SK-N-SH (cell line): ENCODE measurements around the gene CCDC177. TPM values are rescaled to one million over a fixed set of nuclear protein-coding genes. Genes with fewer than 3 reads are reported as not detected.

Experiments
- CTCF ChIA-PET: fragments of 300-600, 350-600 bp; formaldehyde crosslinking; extraction: SDS; loops from one replicate; lab custom pipeline; 2021; lab: Yijun Ruan, JAX
- POLR2A ChIA-PET: fragments of 350-600 bp; sonication (Branson Sonifier 250); formaldehyde crosslinking; extraction: SDS; loops from one replicate; lab custom pipeline; 2020; ENCODE audit warnings: antibody characterized with exemption, inconsistent platforms; lab: Yijun Ruan, JAX
- DNase-seq: peaks from one replicate; pipeline ENCODE4 v3.0.0; 2012
- H2AFZ ChIP-seq: fragments of 200-600 bp; sonication (generic); 2 replicates; pipeline ENCODE4 v1.8.1; 2016; ENCODE audit warnings: antibody characterized with exemption, mild to moderate bottlenecking, low read depth
- H3F3A ChIP-seq: fragments of 200-600 bp; sonication (generic); replicated peaks from 2 replicates; pipeline ENCODE3; 2016; ENCODE audit warnings: antibody characterized with exemption, mild to moderate bottlenecking; ENCODE audit not compliant: insufficient read depth
- H3K27ac ChIP-seq, 2 experiments: fragments of 200-500 bp in 1 of 2; fragments of 200-600 bp in 1 of 2; sonication (Bioruptor generic) in 1 of 2; sonication (generic), shearing (Covaris generic) in 1 of 2; 2 replicates each; pipeline versions ENCODE4 v1.5.1 to v1.6.1; 2014 to 2016; ENCODE audit warnings: low read depth in 2 of 2, inconsistent platforms in 1 of 2, low read length in 1 of 2, mild to moderate bottlenecking in 1 of 2, mixed read lengths in 1 of 2
- H3K27me3 ChIP-seq: fragments of 200-600 bp; sonication (generic), shearing (Covaris generic); 2 replicates; pipeline ENCODE4 v1.6.1; 2016; ENCODE audit warnings: mixed run types; ENCODE audit not compliant: insufficient read depth
- H3K36me3 ChIP-seq, 2 experiments: fragments of 200-500 bp in 1 of 2; fragments of 200-600 bp in 1 of 2; sonication (Bioruptor generic) in 1 of 2; sonication (generic) in 1 of 2; replicated peaks in 1 of 2; 2 replicates each; pipeline versions ENCODE3 to v1.5.1; 2014 to 2016; ENCODE audit warnings: low read length in 1 of 2, mild to moderate bottlenecking in 1 of 2; ENCODE audit not compliant: insufficient read depth in 2 of 2, control insufficient read depth in 1 of 2
- H3K4me1 ChIP-seq, 2 experiments: fragments of 200-500 bp in 1 of 2; fragments of 200-600 bp in 1 of 2; sonication (Bioruptor generic) in 1 of 2; sonication (generic), shearing (Covaris generic) in 1 of 2; 2 replicates each; pipeline versions ENCODE4 v1.5.1 to v1.6.1; 2014 to 2016; ENCODE audit warnings: low read depth in 1 of 2, low read length in 1 of 2, mixed run types in 1 of 2; ENCODE audit not compliant: insufficient read depth in 2 of 2, control insufficient read depth in 1 of 2
- H3K4me2 ChIP-seq: fragments of 200-600 bp; sonication (generic), shearing (Covaris generic); 2 replicates; pipeline ENCODE4 v1.6.1; 2017; ENCODE audit warnings: mixed run types
- H3K4me3 ChIP-seq, 2 experiments: fragments of 200-500 bp in 1 of 2; fragments of 200-600 bp in 1 of 2; sonication (Bioruptor generic) in 1 of 2; sonication (generic), shearing (Covaris generic) in 1 of 2; 2 replicates each; pipeline versions ENCODE4 v1.5.1 to v1.8.1; 2014 to 2016; ENCODE audit warnings: low read depth in 2 of 2, inconsistent platforms in 1 of 2, low read length in 1 of 2, mild to moderate bottlenecking in 1 of 2, mixed read lengths in 1 of 2, moderate library complexity in 1 of 2
- H3K79me2 ChIP-seq: fragments of 200-600 bp; sonication (generic); 2 replicates; pipeline ENCODE4 v1.8.1; 2017; ENCODE audit warnings: mild to moderate bottlenecking; ENCODE audit not compliant: insufficient read depth
- H3K9ac ChIP-seq: fragments of 200-600 bp; sonication (generic); 2 replicates; pipeline ENCODE4 v1.6.1; 2017; ENCODE audit warnings: mixed run types
- H3K9me2 ChIP-seq: fragments of 200-600 bp; sonication (generic); 2 replicates; pipeline ENCODE4 v1.6.1; 2017; ENCODE audit warnings: mixed run types
- H3K9me3 ChIP-seq: fragments of 200-600 bp; sonication (generic); 2 replicates; pipeline ENCODE4 v1.6.1; 2017; ENCODE audit warnings: mixed run types, mild to moderate bottlenecking, moderate library complexity
- H4K20me1 ChIP-seq: fragments of 200-600 bp; sonication (generic); 2 replicates; pipeline ENCODE4 v1.6.1; 2017; ENCODE audit warnings: mild to moderate bottlenecking, mixed run types; ENCODE audit not compliant: insufficient read depth
- CHD2 ChIP-seq: fragments of 150-350 bp; IDR thresholded peaks from 2 replicates; pipeline ENCODE4 v1.6.1; 2018; ENCODE audit warnings: low read length; ENCODE audit not compliant: partially characterized antibody
- CTCF ChIP-seq: fragments of 200-600 bp; sonication (generic); IDR thresholded peaks from 2 replicates; pipeline ENCODE4 v1.6.1; 2017; ENCODE audit warnings: antibody characterized with exemption, mild to moderate bottlenecking, moderate library complexity
- ELF1 ChIP-seq: IDR thresholded peaks from 2 replicates; pipeline ENCODE4 v1.4.0; 2012
- GABPA ChIP-seq: IDR thresholded peaks from 2 replicates; pipeline ENCODE4 v1.4.0; 2012; ENCODE audit warnings: low read depth, mild to moderate bottlenecking
- GATA2 ChIP-seq: sonication (generic); formaldehyde crosslinking; IDR thresholded peaks from 2 replicates; pipeline ENCODE4 v1.5.0; 2020; ENCODE audit warnings: mild to moderate bottlenecking, missing genetic modification reagents
- NFIC ChIP-seq: IDR thresholded peaks from 2 replicates; pipeline ENCODE4 v1.4.0; 2012; ENCODE audit warnings: borderline replicate concordance
- PBX3 ChIP-seq: IDR thresholded peaks from 2 replicates; pipeline ENCODE4; 2012
- POLR2AphosphoS5 ChIP-seq: IDR thresholded peaks from 2 replicates; pipeline ENCODE4 v1.6.1; 2012; ENCODE audit warnings: low read depth, low read length
- REST ChIP-seq: IDR thresholded peaks from 2 replicates; pipeline ENCODE4 v1.6.1; 2012; ENCODE audit warnings: mild to moderate bottlenecking, low read depth, low read length, moderate library complexity
- RFX5 ChIP-seq: IDR thresholded peaks from 2 replicates; pipeline ENCODE4 v1.6.1; 2012; ENCODE audit warnings: mild to moderate bottlenecking, improper control_type of control experiment, low read length
- SIN3A ChIP-seq: IDR thresholded peaks from 2 replicates; pipeline ENCODE4 v1.6.1; 2012; ENCODE audit warnings: low read depth, mild to moderate bottlenecking, low read length, moderate library complexity, borderline replicate concordance
- SMC3 ChIP-seq: IDR thresholded peaks from 2 replicates; pipeline ENCODE4 v1.6.1; 2012; ENCODE audit warnings: low read depth, low read length, improper control_type of control experiment
- TAF1 ChIP-seq: IDR thresholded peaks from 2 replicates; pipeline ENCODE4 v1.6.1; 2012; ENCODE audit warnings: low read depth, mild to moderate bottlenecking, low read length, moderate library complexity, borderline replicate concordance
- TCF12 ChIP-seq: IDR thresholded peaks from 2 replicates; pipeline ENCODE4 v1.4.0; 2012
- WGBS: methylation state at CpG from one replicate; pipeline ENCODE4 v1.1.6; 2017; ENCODE audit warnings: low lambda C conversion rate; 5-methylcytosine and 5-hydroxymethylcytosine counted together
- polyA plus RNA-seq, 3 experiments: library from polyadenylated mRNA; depleted of rRNA; stranded (reverse); fragments of >200 nt; gene quantifications; 2 replicates each; pipeline ENCODE4 v1.2.3, GENCODE V29; 2012

CCDC177 gene
- polyA plus RNA-seq, 1 of the 3 experiments (the other 2 are of a cell fraction): not detected

- ChIA-PET CTCF (interaction anchor here (0.6 to 16.4 kb wide), 5 partner anchors 9 to 403 kb away, joined by 3 to 368 read pairs (median 3); partner anchors contain the start of gene CCDC177), POLR2A (no interaction called here)
- Histone ChIP-seq H4K20me1 (no peaks in the 10 kb centered on the region), H3K9me3 (no peaks in the 10 kb centered on the region), H3K9me2 (no peaks in the 10 kb centered on the region), H3K4me1 (no peaks in the 10 kb centered on the region), H3K9ac (no peak overlapping the region), H2AFZ (no peak overlapping the region), H3K27ac (no peak overlapping the region), H3K36me3 (no peaks in the 10 kb centered on the region), H3K27me3 (peaks cover 5% of the 10 kb centered on the region; the same call in 1 of the 2 replicates), H3K4me3 (no peak overlapping the region), H3K79me2 (no peaks in the 10 kb centered on the region), H3F3A (no peaks in the 10 kb centered on the region), H3K4me2 (no peak overlapping the region)
- TF ChIP-seq CTCF (no peak), GATA2 (CRISPR knock-in tag) (no peak), TCF12 (no peak), PBX3 (no peak), NFIC (no peak), SIN3A (no peak), RFX5 (no peak), REST (no peak), SMC3 (no peak), CHD2 (no peak), POLR2AphosphoS5 (no peak), TAF1 (no peak), ELF1 (no peak), GABPA (no peak)
- DNase-seq: no peak
- WGBS: 62% methylated on average over 5 of the region's 5 CpGs
These were observed 33.9 kb downstream of the CCDC177 start for GRCh38 chr14:69540654-69541335.
